ENCODE results near the gene MESD.

The MESD gene

DNA sequence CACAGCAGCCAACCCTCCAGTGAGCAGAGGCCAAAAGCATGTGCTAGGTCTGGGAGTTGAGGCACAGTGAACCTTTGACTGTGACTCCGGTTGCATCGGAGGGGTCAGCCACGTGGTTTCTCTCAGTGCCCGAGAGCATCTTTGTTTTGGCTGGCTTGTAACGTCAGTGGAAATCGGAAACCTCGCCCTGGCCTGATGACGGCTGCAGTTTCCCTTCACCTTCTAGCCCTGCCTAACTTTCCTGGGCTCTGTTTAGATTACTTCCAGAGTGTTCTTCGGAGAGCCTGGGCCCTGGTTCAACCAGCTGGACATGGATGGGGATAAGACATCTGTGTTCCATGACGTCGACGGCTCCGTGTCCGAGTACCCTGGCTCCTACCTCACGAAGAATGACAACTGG lies 56.6 kb downstream of the MESD start:
- DNase-seq: no peak
- peaks cover 22% of the 10 kb centered on the region for H3K36me3 Mint-ChIP-seq (ENCODE audit: low read depth)
- H3K4me1 Mint-ChIP-seq (ENCODE audit: low read depth): no peaks in the 10 kb centered on the region
- H3K4me3 Mint-ChIP-seq: no peak overlapping the region
- H3K9me3 Mint-ChIP-seq: no peaks in the 10 kb centered on the region
- H3K27me3 Mint-ChIP-seq: no peaks in the 10 kb centered on the region
- no peak overlapping the region for H3K27ac Mint-ChIP-seq

DNA sequence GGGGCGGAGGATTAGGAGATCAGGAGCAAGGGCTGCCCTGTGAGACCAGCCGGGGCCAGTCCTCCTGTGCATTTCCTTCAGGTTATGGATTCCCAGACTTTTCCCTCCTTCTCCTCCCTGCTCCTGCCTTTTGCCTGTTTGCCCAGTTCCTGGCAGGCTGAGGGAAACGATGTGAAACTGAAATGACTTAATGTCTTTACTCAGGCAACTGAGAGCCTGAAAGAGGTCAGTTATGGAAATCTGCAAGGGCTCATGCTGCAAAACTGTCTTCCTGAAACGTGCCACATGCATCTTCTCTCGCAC lies 57.2 kb downstream of the MESD start:
- Mint-ChIP-seq H3K36me3 (ENCODE audit: low read depth) (peaks cover 17% of the 10 kb centered on the region), H3K27me3 (no peaks in the 10 kb centered on the region), H3K27ac (no peak overlapping the region), H3K4me1 (ENCODE audit: low read depth) (no peaks in the 10 kb centered on the region), H3K4me3 (no peak overlapping the region), H3K9me3 (no peaks in the 10 kb centered on the region)
- no peak for DNase-seq

DNA sequence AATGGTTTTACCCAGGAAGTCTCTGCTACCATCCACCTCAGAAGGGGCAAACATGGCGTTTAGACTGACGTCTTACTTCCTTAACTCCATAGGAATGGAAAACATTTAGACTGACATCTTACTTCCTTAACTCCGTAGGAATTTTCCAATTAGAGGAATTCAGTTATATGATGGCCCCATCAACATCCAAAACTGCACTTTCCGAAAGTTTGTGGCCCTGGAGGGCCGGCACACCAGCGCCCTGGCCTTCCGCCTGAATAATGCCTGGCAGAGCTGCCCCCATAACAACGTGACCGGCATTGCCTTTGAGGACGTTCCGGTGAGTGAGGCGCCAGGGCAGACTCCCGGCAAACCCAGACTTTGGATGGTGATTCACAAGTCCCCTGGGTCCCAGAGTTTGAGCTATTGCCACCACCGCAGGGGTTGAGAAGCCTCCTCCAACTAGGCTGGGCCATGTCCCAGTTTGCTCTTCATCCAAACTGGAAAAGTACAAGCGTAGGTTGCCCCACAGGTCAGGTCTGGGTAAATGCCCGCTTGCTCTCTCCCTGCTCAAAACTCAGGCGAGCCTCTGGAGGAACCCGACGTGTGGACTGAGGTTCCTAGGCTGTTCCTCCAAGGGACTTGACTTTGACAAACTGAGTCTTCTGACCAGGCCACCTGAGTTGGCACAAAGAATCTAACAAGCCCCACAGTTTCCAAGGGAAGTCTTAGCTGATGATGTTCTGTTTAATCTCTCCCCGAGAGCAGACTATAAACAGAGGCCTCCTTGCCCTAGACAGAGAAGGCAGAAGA lies 57.7 kb downstream of the MESD start:
- Mint-ChIP-seq H3K4me1 (ENCODE audit: low read depth) (no peaks in the 10 kb centered on the region), H3K9me3 (no peaks in the 10 kb centered on the region), H3K4me3 (no peak overlapping the region), H3K36me3 (ENCODE audit: low read depth) (peaks cover 12% of the 10 kb centered on the region), H3K27me3 (no peaks in the 10 kb centered on the region), H3K27ac (no peak overlapping the region)
- no peak for DNase-seq

DNA sequence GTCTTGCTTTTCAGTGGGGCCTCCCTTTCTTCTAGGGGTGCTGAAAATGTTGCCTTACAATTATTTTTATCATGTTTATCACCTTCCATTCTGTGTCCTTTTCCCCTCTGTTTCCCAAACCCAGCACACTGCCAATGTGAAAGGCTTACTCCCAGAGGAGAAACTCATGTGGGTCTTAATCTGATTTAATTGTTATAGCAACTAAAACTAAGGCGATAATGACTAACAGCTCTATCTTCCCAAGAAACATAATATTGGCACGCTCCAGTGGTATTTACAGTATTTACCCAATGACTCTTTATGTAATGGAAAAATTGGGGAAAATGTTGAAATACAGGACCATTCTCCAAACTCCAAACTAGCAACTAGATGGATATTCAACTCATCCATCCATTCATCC lies 58.4 kb downstream of the MESD start:
- Mint-ChIP-seq H3K9me3 (no peaks in the 10 kb centered on the region), H3K4me3 (no peak overlapping the region), H3K36me3 (ENCODE audit: low read depth) (peaks cover 4% of the 10 kb centered on the region), H3K27me3 (no peaks in the 10 kb centered on the region), H3K4me1 (ENCODE audit: low read depth) (no peaks in the 10 kb centered on the region), H3K27ac (no peak overlapping the region)
- no peak for DNase-seq

DNA sequence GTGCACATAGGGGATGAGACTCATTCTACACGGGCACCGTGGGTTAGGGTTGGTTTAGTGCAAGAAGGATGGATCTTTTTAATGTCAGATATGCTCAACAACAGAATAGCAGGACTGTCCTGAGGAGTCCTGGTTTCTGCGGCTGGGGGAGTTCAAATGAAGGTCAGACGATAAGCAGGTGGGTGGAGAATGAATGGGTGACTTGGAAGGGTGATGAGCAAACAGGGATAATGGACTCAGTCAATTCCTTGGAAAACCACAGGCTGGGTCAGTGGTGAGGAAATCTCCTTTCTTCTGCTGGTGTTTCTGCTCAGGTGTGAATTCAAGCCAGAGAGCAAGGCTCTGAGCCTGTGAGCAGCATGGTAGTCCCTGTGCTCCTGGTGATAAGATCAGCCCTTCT lies 59.9 kb downstream of the MESD start:
- no peaks in the 10 kb centered on the region for H3K4me1 Mint-ChIP-seq (ENCODE audit: low read depth)
- no peak overlapping the region for H3K27ac Mint-ChIP-seq
- H3K27me3 Mint-ChIP-seq: no peaks in the 10 kb centered on the region
- no peak overlapping the region for H3K4me3 Mint-ChIP-seq
- H3K36me3 Mint-ChIP-seq (ENCODE audit: low read depth): peaks cover under 1% of the 10 kb centered on the region
- no peak for DNase-seq
- no peaks in the 10 kb centered on the region for H3K9me3 Mint-ChIP-seq

DNA sequence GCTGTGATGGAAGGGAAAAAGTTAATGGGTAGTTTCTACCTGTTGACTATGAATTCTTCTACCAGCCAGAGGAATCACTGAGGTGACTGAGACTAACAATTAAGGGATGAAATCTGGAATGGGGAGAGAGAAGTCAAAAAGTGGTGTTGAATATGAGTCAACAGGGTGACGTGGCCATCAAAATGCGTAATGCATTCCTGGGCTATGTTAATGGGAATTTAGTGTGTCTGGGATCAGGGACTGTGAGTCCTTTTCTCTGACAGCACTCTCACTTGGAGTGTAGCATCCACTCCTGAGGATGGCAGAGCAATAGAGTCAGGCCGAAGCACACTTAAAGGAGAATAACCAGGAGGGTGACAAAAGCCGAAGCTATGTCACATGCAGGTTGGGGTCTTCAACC lies 60.4 kb downstream of the MESD start:
- Mint-ChIP-seq H3K9me3 (no peaks in the 10 kb centered on the region), H3K36me3 (ENCODE audit: low read depth) (no peaks in the 10 kb centered on the region), H3K4me1 (ENCODE audit: low read depth) (no peaks in the 10 kb centered on the region), H3K4me3 (no peak overlapping the region), H3K27me3 (no peaks in the 10 kb centered on the region), H3K27ac (no peak overlapping the region)
- no peak for DNase-seq

DNA sequence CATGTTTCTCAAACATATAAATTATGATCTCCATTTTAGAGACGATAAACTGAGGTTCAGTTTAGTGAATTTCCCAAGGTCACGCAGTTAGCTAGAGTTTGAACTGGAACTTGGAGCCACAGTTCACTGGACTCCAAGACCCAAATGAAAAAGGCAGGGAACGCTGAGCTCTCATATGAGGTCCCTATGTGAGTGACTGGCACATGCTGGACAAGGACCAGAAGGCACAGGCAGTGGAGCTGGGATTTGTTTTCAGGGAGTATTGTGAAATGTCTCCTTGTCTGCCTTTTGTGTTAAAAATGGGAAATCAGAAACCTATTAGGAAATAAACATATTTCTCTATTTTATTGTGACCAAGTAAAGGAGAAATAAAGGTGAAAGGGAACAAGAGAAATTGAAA lies 63.5 kb downstream of the MESD start:
- Mint-ChIP-seq H3K9me3 (no peaks in the 10 kb centered on the region), H3K4me3 (no peak overlapping the region), H3K36me3 (ENCODE audit: low read depth) (peaks cover 4% of the 10 kb centered on the region), H3K27me3 (no peaks in the 10 kb centered on the region), H3K4me1 (ENCODE audit: low read depth) (peaks cover 14% of the 10 kb centered on the region), H3K27ac (no peak overlapping the region)
- DNase-seq: no peak

DNA sequence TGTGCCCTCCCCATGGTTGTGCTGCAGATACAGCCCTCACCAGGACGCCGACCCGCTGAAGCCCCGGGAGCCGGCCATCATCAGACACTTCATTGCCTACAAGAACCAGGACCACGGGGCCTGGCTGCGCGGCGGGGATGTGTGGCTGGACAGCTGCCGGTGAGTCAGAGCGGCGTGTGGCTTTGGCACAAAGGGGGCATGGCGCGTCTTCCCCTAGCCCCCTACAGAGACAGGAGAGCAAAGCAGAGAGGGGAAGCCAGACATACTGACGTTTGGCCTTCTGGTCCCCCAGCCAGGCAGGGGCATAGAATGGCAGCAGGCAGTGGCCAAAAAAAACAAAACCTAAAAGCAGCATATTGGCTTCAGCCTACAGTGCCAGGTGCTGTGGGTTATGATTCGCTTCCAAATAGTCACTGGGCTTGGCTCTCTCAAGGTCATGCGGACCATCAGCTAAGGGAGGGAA lies 64.0 kb downstream of the MESD start:
- peaks cover 4% of the 10 kb centered on the region for H3K36me3 Mint-ChIP-seq (ENCODE audit: low read depth)
- peaks cover 18% of the 10 kb centered on the region for H3K4me1 Mint-ChIP-seq (ENCODE audit: low read depth)
- H3K27ac Mint-ChIP-seq: no peak overlapping the region
- no peak overlapping the region for H3K4me3 Mint-ChIP-seq
- H3K27me3 Mint-ChIP-seq: no peaks in the 10 kb centered on the region
- no peak for DNase-seq
- no peaks in the 10 kb centered on the region for H3K9me3 Mint-ChIP-seq

DNA sequence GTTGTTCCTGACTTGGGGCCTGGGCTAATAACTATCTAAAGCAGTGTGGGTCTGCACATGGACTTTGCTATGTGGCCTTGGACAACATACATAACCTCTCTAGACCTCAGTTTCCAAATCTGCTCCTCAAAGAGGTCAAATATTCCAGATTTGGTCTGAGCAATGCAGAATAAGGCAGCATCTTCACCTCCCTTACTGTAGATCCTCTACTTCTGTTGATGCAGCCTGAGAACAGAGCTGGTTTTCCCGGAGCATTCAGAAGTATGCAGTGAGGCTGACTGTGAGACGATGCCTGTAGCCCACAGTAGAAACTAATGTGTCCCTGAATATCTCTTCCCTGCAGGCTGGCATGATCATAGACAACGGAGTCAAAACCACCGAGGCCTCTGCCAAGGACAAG lies 65.3 kb downstream of the MESD start:
- Mint-ChIP-seq H3K4me3 (no peak overlapping the region), H3K27ac (no peak overlapping the region), H3K9me3 (no peaks in the 10 kb centered on the region), H3K36me3 (ENCODE audit: low read depth) (peaks cover 4% of the 10 kb centered on the region), H3K27me3 (no peaks in the 10 kb centered on the region), H3K4me1 (ENCODE audit: low read depth) (peaks cover 29% of the 10 kb centered on the region)
- DNase-seq: no peak

DNA sequence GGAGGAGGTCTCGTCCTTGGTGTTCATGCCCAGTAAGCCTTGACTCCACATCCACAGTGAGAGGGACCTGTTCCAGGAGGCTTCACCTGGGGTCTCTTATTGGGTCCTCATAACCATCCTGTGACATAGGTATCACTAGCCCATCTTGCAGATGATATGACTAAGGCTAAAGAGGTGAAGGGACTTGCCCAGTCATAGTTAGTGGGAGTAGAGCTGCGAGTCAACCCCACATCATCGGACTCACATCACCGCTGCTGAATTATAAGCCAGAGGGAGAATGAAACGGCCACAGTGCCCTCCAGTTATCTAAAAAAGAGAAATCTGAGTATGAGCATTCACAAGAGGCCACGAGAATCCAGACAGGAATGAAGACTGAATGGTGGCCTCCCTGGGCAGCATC lies 66.0 kb downstream of the MESD start:
- DNase-seq: no peak
- Mint-ChIP-seq H3K27ac (no peak overlapping the region), H3K9me3 (no peaks in the 10 kb centered on the region), H3K36me3 (ENCODE audit: low read depth) (peaks cover 4% of the 10 kb centered on the region), H3K4me3 (no peak overlapping the region), H3K27me3 (no peaks in the 10 kb centered on the region), H3K4me1 (ENCODE audit: low read depth) (peaks cover 29% of the 10 kb centered on the region)

DNA sequence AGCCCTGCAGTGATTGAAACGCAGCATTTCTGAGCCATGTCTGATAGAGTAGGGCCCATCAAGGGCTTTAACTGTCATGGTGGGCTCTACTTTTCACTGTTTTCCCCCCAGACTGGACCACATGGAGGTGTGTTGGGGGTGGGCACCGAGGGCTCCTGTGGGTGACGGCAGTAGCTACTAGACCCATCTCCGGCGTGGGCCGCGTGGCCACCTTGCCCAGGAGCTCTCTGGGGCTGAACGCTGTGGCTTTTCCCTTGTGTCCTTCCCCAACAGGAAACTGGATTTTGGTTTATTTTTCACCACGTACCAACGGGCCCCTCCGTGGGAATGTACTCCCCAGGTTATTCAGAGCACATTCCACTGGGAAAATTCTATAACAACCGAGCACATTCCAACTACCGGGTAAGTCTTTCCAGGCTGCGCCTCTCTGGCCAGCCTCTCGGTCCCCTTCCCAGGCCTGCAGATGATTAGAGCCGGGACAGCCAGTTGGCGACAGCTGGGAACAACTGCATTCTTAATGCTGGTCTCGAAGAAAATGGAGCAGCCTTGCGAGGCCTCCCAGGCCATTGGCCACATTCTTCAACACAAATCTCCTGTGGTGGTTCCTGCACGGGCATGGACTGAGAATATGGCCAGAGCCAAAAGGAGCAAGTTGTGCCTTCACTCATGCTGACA lies 67.7 kb downstream of the MESD start:
- H3K9me3 Mint-ChIP-seq: no peaks in the 10 kb centered on the region
- H3K4me3 Mint-ChIP-seq: no peak overlapping the region
- no peak overlapping the region for H3K27ac Mint-ChIP-seq
- no peak for DNase-seq
- peaks cover 4% of the 10 kb centered on the region for H3K36me3 Mint-ChIP-seq (ENCODE audit: low read depth)
- peaks cover 31% of the 10 kb centered on the region for H3K4me1 Mint-ChIP-seq (ENCODE audit: low read depth)
- no peaks in the 10 kb centered on the region for H3K27me3 Mint-ChIP-seq

DNA sequence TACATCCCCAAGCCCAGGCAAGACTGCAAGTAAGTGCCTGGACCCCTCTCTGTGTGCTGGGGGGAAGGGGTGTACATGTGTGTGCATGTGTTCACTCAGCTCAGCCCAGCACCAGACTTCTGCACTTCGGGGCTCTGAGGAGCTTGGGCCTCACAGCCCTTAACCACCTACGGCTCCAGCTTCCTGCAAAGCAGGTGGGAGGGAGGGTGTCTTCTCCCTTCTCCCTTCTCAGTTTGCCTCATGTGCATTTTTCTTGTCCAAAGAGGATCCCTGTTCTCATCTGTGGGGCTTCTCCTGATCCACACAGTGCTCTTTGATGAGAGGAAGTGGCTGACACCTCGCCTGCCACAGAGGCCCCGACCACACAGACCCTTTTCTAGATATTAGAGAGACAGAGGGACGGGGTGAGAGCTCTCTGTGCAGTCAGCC lies 69.3 kb downstream of the MESD start:
- Mint-ChIP-seq H3K36me3 (ENCODE audit: low read depth) (peaks cover 4% of the 10 kb centered on the region), H3K27ac (no peak overlapping the region), H3K9me3 (no peaks in the 10 kb centered on the region), H3K4me3 (no peak overlapping the region), H3K27me3 (no peaks in the 10 kb centered on the region), H3K4me1 (ENCODE audit: low read depth) (peaks cover 31% of the 10 kb centered on the region)
- DNase-seq: no peak

DNA sequence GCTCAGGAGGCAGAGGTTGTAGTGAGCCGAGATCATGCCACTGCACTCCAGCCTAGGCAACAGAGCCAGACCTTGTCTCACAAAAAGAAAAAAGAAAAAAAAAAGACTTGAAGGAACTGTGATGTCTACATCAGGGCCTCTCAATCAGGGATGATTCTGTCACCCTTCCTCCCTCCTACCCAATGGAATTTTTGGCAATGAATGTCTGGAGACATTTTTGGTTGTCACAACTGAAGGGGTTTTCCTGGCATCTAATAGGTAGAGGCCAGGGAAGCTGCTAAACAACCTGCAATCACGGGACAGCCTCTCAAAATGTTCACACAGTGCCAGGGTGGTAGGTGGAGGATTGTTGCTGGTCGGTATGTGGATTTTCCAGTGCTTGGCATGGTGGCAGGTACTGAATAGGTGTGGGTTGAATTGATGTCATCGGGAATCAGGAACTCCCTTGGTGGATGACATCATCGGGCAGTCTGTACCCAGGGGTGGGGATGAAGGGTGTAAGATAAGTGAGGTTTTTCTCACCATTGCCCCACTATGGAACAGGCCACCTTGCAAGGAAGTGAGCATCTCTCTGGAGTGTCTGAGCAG lies 71.3 kb downstream of the MESD start:
- Mint-ChIP-seq H3K27me3 (no peaks in the 10 kb centered on the region), H3K4me1 (ENCODE audit: low read depth) (peaks cover 26% of the 10 kb centered on the region), H3K4me3 (no peak overlapping the region), H3K9me3 (no peaks in the 10 kb centered on the region), H3K27ac (no peak overlapping the region), H3K36me3 (ENCODE audit: low read depth) (peaks cover 3% of the 10 kb centered on the region)
- no peak for DNase-seq

DNA sequence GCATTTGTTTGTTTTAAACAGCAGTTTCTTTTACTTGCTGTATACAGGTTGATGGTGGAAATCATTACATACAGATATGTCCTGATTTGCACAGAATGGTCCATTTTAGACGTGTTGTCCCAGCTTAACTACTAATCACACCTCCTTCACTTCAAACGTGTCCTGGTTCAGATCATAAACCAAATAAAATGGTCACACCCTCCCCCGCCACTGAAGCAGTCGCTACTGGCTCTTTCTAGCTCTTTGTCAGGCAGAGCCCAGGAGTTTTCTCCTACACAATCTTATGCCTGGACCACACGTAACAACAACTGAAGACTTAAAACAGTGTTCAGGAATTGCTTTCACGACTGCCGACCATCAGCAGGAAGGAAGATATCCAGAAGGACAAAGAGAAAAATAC lies 73.6 kb downstream of the MESD start:
- no peak for DNase-seq
- Mint-ChIP-seq H3K36me3 (ENCODE audit: low read depth) (no peaks in the 10 kb centered on the region), H3K27ac (no peak overlapping the region), H3K9me3 (no peaks in the 10 kb centered on the region), H3K4me3 (no peak overlapping the region), H3K27me3 (no peaks in the 10 kb centered on the region), H3K4me1 (ENCODE audit: low read depth) (peaks cover 18% of the 10 kb centered on the region)

DNA sequence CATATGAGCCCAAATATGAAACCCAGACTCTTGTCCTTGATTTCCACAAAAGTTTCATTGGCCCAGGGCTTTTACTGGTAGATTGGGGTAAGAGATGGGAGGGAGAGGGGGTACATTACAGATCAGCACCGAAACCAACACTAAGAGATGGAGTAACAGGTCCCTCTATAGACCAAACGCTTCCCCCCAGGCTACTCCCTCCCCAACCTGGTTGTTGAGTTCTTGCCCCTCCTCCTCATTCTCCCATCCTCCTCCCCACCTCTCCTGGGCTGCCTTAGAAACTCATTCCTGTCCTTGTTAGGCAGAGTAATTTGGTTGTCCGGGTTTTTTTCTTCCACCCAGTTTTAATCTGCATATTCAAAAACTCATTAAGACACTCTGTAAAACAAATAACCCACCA lies 74.1 kb downstream of the MESD start:
- Mint-ChIP-seq H3K4me1 (ENCODE audit: low read depth) (peaks cover 12% of the 10 kb centered on the region), H3K27me3 (no peaks in the 10 kb centered on the region), H3K4me3 (no peak overlapping the region), H3K27ac (no peak overlapping the region), H3K36me3 (ENCODE audit: low read depth) (peaks cover 5% of the 10 kb centered on the region), H3K9me3 (no peaks in the 10 kb centered on the region)
- no peak for DNase-seq
